HL-60/S4 (cell line): ENCODE measurements around the gene SRM.
"Not testable (repeated sequence)": the region's sequence is repeated elsewhere in the genome, so short reads cannot be mapped to it uniquely, and the experiment has no call there.

Experiments used
- in situ Hi-C: fragments of 300-500 bp; cut with MboI; formaldehyde crosslinking; loops from 2 replicates; pipeline ENCODE4 v1.14.3; 2022; ENCODE audit warnings: low sequenced_read_pairs

The SRM gene

DNA sequence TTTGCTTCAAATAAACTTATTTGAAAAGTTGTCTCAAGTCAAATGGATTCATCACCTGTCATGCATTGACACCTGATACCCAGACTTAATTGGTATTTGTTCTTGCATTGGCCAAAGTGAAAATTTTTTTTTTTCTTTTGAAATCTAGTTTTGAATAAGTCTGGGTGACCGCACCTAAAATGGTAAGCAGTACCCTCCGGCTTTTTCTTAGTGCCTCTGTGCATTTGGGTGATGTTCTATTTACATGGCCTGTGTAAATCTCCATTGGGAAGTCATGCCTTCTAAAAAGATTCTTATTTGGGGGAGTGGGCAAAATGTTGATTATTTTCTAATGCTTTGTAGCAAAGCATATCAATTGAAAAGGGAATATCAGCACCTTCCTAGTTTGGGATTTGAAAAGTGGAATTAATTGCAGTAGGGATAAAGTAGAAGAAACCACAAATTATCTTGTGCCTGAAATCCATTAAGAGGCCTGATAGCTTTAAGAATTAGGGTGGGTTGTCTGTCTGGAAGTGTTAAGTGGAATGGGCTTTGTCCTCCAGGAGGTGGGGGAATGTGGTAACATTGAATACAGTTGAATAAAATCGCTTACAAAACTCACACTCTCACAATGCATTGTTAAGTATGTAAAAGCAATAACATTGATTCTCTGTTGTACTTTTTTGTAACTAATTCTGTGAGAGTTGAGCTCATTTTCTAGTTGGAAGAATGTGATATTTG is 35.5 kb downstream of the SRM start:
- in situ Hi-C loops = no loop called here

DNA sequence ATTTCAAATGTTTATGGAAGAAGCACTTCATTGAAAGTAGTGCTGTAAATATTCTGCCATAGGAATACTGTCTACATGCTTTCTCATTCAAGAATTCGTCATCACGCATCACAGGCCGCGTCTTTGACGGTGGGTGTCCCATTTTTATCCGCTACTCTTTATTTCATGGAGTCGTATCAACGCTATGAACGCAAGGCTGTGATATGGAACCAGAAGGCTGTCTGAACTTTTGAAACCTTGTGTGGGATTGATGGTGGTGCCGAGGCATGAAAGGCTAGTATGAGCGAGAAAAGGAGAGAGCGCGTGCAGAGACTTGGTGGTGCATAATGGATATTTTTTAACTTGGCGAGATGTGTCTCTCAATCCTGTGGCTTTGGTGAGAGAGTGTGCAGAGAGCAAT is 36.6 kb downstream of the SRM start:
- in situ Hi-C loops = no loop called here

DNA sequence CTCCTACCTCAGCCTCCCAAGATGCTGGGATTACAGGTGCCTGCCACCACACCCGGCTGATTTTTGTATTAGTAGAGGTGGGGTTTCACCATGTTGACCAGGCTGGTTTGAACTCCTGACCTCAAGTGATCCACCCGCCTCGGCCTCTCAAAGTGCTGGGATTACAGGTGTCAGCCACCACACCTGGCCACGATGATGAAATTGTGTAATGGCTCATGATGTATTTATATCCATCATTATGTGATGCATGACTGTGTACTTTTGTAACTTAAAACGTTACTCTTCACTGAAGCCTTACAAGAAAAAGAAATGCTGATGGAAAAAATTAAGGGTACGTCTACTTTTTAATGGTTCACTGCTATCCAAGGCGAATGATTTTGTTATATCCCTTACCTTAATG is 39.8 kb downstream of the SRM start:
- in situ Hi-C loops = no loop called here

DNA sequence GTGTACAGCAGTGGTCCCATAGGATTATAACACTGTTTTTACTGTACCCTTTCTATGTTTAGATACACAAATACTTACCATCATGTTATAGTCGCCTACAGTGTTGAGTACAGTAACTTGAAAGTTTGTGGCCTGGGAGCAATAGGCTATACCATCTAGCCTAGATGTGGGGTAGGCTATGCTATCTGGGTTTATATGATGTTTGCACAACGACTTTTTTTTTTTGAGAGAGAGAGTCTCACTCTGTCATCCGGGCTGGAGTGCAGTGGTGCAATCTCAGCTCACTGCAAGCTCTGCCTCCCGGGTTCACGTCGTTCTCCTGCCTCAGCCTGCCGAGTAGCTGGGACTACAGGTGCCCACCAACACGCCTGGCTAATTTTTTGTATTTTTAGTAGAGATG is 40.5 kb downstream of the SRM start:
- in situ Hi-C loops = not testable (repeated sequence)

DNA sequence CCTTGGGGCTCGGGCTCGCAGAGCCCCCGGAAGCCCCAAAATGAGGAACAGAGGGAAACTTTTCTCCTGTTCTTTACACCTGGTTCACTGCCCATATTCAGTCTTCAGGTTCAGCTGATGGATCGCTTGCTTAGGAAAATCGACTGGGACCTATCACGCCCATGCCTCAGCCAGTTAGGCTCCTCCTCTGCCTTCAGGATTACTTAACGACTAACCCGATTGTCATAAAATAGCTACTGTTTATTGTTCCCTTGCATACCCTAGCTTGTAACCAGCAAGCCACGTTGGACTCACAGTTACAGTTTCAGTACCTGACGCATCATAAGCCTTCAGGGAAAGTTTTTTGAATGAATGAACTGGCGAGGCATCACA is 46.7 kb downstream of the SRM start:
- in situ Hi-C loops = no loop called here

DNA sequence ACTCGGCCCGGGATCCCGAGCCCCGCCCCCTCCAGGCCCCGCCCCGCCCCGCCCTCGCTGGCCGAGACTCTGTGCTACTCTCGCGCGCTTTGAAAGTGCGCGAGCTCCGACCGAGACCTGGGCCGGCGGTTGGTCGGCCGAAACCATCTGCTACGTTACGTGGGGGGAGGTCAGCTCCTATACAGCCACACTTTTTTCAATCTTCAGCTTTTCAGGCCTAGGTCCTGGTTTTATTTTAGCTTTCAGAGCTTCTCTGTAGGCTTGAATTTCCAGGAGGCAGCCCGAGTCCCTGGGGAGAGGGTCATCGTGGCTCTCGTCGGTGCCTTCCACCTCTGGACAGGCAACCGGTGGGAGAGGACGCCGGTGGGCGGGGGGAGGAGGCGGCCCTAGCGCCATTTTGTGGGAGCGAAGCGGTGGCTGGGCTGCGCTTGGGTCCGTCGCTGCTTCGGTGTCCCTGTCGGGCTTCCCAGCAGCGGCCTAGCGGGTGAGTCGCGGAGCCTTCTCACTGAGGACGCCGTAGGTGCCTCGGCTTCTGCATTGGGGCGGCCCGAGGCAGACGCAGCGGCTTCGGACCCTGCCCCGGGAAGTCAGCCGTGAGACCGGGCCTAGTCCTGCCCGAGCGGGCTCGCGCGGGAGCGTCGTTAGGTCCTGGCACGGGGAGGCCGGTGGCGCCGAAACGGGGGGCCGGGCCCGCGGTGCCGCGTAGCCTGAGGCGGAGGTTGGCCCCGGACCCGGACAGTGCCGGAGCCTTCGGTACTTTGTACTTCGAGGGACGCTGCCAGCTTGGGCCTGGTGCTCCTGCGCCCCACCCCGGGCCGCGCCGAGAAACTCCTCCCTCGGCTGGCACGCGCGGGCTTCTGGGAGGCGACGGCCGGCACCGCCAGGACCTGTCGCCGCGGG is 47.3 kb downstream of the SRM start, which contains the start of gene TARDBP:
TSS of gene TARDBP (plus strand) at position 395 of the 900 bp plus-strand sequence. CDS start 1,074 bp downstream, outside the sequence.
- in situ Hi-C loops = no loop called here
